ENCODE results near the gene IFNL2.

GRCh38 chr19:39257227-39257626, 11.0 kb upstream of the IFNL2 start:
- no peak for TF ChIP-seq POLR2AphosphoS5 (IDR thresholded peaks at IDR 0.05; ENCODE audit: low read depth, low read length)
- TF ChIP-seq, protein P1, sequence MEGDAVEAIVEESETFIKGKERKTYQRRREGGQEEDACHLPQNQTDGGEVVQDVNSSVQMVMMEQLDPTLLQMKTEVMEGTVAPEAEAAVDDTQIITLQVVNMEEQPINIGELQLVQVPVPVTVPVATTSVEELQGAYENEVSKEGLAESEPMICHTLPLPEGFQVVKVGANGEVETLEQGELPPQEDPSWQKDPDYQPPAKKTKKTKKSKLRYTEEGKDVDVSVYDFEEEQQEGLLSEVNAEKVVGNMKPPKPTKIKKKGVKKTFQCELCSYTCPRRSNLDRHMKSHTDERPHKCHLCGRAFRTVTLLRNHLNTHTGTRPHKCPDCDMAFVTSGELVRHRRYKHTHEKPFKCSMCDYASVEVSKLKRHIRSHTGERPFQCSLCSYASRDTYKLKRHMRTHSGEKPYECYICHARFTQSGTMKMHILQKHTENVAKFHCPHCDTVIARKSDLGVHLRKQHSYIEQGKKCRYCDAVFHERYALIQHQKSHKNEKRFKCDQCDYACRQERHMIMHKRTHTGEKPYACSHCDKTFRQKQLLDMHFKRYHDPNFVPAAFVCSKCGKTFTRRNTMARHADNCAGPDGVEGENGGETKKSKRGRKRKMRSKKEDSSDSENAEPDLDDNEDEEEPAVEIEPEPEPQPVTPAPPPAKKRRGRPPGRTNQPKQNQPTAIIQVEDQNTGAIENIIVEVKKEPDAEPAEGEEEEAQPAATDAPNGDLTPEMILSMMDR (IDR thresholded peaks at IDR 0.05) = no peak
